Transverse colon (tissue), 3 donors: Measurements from ENCODE around the gene CRYBG3.

Experiments
- EP300 ChIP-seq: sonication (generic); formaldehyde crosslinking; IDR thresholded peaks from one replicate; pipeline ENCODE4 v1.6.1; 2017; ENCODE audit warnings: antibody characterized with exemption, low read depth
- POLR2A ChIP-seq: fragments of 450-650 bp; IDR thresholded peaks from one replicate; pipeline ENCODE4 v1.6.1; 2016; ENCODE audit warnings: antibody characterized with exemption, mild to moderate bottlenecking, moderate library complexity
- TF ChIP-seq, protein P1 (sequence below), 5 experiments: fragments of 200-600 bp in 3 of 5; fragments of 450-650 bp in 2 of 5; sonication (generic) in 3 of 5; IDR thresholded peaks; 1 replicate in 2 of 5; 2 replicates in 3 of 5; pipeline ENCODE4 v1.5.1; 2016 to 2017; ENCODE audit warnings: antibody characterized with exemption in 5 of 5, inconsistent platforms in 3 of 5, mild to moderate bottlenecking in 2 of 5, moderate library complexity in 1 of 5

DNA sequence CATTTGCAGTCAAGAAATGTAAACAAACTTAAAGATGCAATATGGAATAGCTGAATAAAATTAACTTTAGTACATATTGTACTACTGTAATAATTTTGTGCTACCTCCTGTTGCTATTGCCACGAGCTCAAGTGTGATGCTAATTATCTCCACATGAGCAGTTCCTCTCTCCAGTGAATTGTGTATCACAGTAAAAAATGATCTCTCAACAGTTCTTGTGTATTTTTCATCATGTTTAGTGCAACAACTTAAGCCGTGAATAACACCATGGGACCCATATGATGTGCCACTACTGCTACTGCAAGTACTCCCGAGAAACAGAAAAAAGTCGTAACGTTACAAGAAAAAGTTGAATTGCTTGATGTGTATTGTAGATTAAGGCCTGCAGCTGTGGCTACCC lies 138.1 kb downstream of the CRYBG3 start:
- TF ChIP-seq, protein P1, sequence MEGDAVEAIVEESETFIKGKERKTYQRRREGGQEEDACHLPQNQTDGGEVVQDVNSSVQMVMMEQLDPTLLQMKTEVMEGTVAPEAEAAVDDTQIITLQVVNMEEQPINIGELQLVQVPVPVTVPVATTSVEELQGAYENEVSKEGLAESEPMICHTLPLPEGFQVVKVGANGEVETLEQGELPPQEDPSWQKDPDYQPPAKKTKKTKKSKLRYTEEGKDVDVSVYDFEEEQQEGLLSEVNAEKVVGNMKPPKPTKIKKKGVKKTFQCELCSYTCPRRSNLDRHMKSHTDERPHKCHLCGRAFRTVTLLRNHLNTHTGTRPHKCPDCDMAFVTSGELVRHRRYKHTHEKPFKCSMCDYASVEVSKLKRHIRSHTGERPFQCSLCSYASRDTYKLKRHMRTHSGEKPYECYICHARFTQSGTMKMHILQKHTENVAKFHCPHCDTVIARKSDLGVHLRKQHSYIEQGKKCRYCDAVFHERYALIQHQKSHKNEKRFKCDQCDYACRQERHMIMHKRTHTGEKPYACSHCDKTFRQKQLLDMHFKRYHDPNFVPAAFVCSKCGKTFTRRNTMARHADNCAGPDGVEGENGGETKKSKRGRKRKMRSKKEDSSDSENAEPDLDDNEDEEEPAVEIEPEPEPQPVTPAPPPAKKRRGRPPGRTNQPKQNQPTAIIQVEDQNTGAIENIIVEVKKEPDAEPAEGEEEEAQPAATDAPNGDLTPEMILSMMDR (IDR thresholded peaks at IDR 0.05), result no peak
- TF ChIP-seq POLR2A, result no peak
- TF ChIP-seq EP300, result no peak
